NCI-H128 (cell line): ENCODE data around the gene PDE7B.

ENCODE experiments used
- DNase-seq: peaks from one replicate; lab custom pipeline; 2025; ENCODE audit not compliant: unreplicated experiment; lab: John Stamatoyannopoulos, UW

PDE7B gene

DNA sequence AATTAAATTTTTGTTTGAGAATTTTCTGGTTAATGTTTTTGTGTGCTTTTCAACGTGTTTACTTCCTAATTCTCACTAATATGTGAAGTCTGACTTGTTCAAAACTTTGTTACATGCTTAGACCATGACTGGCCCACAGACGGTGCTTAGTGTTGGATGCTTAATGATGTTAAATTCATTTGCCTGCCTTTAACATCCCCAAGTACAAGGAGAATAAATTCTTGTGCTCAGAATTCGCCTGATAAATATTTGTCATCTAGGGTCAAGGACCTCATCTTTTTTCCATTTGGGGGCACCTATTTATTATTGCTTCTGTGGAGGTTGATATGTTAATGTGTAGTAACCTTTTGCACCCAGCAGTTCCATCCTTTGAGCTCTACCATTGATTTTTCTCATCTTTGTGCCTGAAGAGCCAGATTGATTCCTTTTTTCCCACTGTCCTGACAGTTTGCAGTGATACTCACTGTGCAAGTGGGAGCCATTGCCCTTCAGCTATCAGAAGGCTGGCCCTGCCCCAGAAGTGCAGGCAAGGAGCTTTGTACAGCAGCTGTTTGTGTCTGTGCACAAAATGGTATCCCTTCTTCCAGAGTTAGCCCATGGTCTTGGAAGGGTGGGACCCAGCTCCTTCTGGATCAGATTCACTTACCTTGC is 170.8 kb downstream of the PDE7B start:
- no peak for DNase-seq

DNA sequence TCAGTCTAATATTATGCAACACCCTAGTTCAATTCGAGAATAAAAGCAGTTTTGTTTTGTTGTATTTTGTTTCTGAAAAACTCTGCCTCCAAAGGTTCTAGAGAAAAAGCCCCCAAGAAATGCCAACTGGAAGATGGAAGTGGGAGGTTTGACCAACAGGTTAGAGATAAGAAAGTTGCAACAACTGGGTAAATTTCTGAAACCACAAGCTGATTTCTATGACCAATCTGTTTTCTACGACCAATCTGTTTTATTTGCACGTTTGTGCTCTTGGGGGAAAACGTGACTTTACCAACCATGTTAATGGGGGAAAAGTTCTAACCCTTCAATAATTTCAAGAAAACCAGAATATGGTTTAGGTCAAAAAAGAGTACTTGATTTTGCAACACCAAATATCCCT is 173.2 kb downstream of the PDE7B start:
- DNase-seq: no peak

DNA sequence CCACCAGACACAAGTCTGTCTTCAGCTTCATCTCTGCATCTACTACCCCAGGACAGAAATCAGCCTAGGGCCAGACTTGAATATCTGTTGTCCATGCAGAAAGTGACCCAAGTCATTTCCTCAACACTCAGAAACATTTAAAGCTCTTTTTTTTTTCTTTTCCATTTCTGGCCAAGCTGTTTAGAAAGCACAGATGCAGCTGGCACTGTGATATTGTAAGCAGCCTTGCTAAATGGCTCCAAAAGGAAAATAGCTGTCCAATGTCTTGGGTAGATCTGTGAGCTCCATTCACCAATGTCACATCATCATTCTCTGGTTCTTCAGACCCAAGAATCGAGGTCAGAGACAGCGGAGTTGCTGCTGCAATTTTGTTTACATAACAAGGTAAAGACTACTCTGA is 174.2 kb downstream of the PDE7B start:
- no peak for DNase-seq

DNA sequence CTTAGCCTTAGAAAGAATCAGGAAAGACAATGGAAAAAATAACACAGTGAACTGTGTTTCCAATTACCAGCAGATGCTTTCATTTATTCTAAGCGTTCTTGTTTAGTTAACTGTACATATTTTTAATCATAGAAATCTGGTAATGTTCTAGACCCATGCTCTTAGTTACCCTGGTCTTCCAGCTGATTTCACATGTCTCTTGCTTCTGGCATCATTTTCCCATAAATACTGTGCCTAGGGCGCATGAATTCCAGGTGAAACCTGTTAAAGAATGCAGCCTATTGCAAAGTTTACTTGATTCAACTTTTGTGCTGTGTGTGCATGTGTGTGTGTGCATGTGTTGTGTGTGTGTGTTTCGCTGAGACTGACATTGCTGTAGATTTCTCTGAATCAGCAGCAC is 178.6 kb downstream of the PDE7B start:
- DNase-seq: no peak

DNA sequence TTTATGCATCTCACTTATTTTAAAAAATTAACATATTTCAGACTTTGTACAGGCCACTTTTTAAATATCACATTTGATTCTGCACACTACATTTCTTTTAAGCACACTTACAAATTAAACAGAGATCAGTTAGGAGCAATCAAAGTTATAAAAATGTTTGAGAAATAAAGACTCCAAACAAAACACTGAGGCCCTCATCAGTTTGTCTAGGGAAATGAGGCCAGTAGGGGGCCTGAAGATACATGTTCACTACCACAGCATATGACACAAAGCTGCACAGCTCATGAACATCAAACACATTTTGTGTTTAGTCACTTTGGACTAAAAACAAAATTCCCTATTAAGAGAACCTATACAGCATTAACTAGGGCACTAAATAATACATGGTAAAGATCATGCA is 180.5 kb downstream of the PDE7B start:
- no peak for DNase-seq

DNA sequence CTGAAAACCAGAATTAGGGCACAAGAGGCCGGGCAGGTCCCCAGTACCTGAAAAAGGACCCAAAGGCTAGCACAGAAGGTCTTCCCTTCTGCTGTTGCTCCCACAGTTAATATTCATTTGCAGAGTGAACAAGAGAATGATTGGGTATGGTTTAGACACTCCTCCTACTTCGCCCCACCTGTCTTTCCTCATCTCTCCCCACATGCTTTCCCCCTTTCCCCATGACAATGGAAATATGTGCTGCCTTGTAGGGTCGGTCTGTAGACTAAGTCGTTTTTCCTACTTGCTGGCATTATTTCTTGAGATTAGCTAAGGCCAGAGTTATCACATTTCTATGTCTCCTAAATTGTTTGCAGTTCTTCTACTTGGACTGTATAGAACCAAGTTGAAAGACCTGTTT is 181.9 kb downstream of the PDE7B start:
- DNase-seq: no peak

DNA sequence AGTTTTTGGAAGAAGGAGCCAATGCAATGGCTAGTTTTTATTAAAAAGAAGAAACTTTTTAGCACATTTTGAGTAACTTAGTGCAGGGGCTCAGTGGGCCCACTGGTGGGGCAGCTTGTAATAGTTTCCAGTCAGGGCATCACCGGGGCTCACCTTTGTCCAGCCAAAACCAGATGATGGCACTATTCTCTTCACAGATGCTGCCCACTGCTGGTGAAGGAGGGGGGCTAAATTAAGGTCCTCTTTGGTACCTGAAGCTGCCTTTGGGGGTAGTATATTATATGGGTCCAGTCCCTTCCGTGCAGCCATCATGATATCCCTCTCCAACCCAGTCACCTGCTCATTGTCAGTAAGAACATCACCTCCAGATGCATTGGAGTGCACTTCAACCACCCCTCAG is 182.9 kb downstream of the PDE7B start:
- no peak for DNase-seq

DNA sequence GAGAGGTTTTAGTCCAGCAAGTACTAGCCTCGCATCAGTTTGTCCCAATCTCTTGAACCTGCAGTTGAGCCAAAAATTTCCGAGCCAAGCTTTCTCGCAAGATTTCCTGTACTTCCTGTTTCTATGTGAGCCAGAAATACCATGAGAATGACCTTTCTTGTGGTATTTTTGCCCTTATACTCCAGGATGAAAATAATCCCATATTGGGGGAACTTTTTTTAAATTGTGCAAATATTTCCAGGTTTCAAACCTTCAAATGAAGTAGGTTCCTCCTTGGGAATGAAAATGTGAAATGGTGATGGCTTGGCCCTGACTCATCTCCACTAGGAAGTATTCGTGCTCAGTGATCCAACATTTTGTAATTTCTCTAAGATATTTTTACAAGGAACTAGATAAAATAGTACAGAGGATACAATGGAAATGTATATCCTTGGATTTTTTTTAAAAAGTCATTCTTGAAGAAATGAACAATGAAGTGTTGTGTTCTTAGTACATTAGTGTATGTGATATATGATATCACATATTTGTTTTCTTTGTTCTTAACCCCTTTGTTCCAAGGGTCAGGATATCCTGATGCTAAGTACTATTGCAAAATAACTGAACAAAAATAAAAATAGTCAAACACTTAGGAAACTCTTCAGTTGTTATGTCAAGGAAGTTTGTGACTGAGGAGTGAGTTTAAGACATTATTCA is 184.0 kb downstream of the PDE7B start:
- no peak for DNase-seq

DNA sequence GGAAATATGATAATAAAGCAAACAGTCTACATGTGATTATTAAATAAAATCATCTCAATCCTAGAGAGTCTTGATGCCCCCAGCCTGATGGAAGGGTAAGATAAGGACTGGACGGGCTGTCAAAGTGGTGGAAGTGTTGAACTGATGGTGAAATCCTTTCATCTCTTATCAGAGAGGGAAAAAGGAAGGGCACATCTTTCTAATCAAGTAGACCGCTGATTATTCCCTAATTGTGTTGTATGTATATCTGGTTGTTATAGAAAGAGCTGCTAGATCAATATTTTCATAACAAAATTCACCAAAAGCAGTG is 184.5 kb downstream of the PDE7B start:
- no peak for DNase-seq

DNA sequence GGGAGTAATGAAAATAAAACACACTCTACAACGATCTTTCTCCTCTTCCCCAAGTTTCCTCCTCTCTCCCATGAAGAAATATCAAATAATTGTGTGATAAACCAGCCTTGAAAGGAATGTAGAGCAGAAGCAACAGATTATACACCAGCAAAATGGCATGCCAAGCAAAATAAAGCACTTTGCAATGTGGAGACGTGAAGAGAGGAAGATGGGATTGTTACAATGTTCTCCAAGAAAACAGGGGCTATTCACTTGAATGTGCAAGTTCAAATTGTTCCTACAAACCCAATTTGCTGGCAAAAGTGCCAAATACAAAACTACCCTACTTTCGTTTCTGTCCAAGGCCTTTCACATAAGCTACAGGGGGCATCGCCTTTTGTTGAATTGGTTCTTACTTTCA is 185.1 kb downstream of the PDE7B start:
- no peak for DNase-seq

DNA sequence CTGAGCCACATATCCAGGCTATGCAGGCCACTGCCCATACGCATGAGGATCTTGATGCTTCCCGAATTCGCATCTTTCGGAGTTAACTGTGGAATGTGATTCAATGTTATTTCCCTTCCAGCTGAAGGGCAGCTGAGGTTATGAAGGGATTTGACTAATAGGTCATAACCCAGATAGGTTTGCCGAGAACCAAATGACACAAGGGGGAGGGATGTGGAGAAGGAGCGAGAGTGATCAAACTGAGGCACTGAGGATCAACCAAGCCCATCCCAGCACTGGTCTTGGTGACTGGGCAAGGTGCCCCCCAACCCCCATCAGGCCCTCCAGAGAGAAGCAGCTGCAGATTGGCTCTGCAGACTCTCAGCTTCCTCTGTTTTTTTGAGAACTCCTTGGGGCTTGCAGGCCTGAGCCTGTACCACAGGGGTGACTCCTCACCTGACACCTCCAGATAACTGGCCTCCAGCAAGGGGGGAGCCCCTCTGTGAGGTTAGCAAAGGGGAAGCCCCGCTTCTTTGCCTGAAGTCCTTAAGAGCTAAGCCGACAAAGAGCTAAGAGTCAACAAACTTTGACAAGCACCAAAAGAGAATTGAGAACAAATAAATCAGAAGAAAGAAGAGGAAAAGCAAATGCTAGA is 185.9 kb downstream of the PDE7B start:
- no peak for DNase-seq

DNA sequence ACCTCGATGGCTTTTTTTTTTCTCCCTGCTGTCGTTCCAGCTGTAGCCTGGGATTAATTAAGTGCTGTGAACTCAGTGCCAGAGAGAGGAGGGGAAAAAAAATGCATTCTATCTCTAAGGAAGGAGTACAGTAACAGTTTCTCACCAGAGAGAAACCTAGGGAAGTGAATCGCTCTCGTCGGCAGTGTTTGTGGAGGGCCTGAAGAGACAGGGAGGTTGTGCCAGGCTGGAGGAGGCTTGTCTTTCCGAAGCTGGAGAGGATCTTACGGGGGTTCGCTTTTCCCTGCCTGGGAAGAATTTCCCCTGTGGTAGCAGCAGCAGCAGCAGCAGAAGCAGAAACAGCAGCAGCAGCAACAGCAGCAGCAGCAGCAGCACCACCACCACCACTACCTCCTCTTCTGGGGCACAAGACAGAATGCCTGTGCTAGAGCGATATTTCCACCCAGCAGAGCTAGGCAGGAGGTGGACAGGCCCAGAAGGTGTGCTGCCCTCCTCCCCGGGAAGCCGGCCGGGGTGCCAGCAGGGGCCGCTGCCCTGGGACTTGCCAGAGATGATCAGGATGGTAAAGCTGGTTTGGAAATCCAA is 186.5 kb downstream of the PDE7B start:
- no peak for DNase-seq

DNA sequence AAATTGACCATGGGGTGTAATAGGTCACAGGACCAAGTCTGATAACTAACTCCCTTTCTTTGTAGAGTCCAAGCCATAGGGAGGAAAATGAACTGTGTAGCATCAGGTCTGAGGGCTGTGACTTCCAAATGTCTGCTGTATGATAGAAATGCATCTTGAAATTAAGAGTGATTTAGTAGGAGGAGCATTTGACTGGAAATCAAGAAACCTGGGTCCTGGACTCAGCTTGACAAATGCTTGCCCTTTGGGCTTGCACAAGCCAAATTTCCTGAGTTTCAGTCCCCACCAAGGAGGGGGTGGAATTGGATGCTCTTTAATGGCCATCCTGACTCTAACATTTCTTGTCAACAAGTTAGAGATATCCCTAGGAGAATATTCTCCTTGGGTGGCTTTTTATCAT is 187.0 kb downstream of the PDE7B start:
- no peak for DNase-seq

DNA sequence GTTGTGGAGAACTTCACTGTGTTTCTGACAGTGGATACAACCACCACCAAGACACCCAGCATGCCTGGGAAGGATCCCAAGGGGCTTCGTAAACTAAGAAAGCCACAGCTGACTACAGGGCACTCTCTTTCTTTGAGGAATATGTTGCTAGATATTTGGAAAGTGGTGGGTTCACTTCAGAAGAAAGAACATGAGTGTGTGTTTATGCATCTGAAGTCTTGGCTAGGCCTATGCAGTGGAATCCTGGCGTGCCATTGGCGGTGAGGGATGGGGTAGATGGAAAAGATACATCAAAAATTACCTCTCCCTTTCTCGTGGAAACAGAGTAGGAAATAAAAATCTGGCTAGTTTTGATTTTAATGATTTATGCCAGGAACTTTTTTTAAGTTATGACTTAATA is 187.7 kb downstream of the PDE7B start:
- no peak for DNase-seq

DNA sequence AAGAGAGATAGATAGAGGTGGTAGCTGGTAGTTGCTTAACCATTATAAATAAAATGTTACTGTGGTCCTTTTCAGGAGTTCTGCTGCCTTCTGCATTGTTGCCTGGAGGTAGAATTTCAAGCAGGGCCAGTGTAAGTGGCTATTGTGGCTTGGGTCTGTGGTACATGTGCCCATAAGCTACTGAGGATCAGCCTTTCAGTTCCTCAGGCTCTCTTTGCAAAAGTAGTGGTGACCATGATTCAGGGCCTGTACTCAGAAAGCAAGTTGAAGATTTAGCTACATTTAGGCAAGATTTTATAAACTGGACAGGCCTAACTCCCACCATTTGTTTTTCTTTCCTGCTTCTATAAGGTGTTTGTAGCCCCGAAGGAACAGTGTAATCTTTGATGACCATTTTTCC is 199.0 kb downstream of the PDE7B start:
- DNase-seq: no peak

DNA sequence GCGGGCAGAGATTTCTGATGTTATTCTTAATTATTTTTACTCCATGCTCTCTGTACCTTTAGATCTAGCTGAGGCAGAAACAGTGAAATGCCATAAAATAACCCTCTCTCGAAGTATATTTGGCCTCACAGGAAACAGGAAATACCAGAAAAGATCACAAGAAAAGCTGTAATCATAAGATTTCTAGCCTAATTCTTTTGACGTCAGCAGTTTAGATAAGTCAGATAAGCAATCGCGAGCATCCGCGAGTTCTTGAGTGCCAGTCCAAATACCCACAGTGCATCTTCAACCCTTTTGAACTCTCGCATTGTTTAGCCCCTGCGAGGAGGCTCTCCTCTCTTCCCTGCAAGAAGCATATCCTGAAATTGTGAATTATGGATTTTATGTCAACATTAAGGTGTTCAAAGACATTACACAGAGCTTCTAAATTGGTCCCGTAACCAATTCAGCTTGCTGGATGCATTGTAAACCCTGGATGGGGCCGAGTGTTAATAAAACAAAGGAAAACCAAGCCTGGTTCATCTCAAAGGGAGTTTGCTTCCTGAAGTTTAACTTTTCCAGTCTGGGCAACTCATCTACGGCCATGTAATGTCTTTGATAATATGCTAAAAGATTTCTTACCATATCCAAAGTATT is 199.8 kb downstream of the PDE7B start:
- DNase-seq: no peak

DNA sequence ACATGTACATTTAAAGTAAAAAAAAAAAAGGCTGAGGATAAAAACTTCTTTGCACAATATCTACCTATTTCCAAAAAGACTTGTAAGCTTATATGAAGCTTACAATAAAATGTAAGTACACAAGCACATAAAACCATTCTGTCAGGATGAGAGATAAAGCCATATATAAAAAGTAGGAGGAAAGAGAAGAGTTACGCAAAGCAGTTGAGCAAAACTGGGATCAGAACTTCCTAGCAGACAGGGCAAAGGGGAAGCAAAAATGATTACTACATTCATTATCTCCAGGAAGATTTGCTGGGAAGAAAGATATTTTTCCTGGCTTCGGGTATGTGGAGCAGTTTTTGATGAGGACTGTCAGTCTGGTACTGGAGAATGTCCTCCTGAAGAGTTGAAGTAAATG is 200.5 kb downstream of the PDE7B start:
- DNase-seq: no peak

DNA sequence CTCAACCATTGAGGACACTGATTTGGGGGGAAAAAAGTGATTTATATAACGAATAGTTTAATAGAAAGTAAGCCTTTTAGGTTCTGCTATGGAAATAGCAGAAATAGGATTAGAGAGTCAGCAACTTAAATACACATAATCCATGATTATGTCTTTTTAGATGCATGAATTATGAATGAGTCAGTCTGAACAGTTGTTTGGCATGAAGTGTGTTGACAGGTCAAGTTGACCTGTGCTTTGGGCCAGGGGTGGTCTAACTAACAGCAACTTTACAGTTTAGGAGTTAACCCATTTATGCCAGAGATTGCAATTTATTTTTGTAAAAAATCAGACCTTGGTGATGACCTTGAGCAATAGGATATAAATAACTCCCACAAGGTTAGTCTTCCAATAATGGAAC is 207.4 kb downstream of the PDE7B start:
- DNase-seq: no peak

DNA sequence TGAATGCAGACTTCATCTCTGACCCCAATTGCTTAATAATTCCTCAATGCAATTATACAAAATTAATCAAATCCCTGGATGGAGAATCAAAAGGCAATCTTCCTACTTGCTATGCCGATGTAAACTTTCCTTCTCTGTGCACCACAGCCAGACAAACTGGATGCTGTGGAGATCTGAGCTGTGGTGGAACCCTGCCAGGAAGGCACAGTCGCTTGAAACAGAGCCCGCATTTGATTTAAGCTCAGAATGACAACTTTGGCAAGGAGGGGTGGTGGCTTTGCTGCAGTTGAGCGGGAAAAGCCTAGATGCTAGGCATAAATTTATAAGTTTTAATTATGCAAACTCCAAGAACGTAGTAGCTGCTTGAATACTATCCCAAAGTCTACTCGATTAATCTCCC is 207.8 kb downstream of the PDE7B start:
- no peak for DNase-seq

DNA sequence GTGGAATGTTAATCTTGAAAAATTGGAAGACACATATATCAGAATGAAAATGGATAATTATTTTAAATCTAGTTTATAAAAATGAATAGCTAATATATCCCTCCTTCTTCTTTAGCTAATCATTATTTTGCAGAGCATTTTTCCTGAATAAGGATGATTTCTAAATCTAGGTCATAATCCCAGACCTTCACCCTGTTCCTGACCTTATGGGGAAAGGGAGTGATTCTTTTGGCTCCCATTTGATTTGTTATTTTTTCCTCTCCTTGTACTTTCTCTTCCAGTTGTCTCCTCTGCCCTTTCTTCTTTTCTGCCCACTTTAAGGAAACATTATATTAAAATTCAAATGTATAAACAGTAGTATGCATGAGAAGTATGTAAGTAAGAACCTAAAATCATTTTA is 208.6 kb downstream of the PDE7B start:
- no peak for DNase-seq

DNA sequence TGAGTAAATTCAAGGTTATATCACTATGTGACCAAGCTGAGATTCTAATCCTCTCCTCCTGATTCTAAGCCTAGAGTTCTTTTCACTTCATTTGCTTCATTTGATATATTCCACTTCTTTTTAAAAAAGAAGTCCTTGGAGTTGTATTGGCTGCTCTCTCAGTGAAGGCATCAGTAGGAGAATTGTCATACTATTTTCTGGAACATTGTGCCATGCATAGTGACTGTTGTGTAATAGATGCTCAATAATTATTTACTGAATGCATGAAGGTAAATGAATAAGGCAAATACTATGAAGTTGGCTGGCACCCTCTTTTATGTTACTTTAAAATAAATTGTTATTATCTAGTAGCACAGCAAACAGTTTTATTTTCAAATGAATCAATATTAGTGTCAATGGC is 209.3 kb downstream of the PDE7B start:
- DNase-seq: no peak

DNA sequence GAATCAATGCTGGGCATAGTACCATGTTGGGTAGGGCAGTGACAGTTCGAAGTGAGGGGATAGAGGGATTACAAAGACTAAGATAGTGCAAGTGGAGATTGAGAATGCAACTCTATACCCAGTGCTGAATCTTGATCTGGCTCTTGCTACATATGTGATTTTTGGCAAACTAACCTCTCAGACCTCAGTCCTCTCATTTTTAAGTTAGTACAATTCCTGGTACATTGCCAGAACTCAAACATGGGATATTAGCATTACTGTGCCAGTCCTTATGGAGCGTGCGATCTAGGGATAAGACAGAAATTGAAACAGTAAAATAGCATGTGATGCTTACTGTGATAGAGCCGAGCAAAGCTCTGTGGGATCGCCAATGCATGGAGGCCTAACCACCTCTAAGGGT is 210.2 kb downstream of the PDE7B start:
- no peak for DNase-seq
